ENCODE data around the gene ASTN2. TPM values are rescaled to one million over a fixed set of nuclear protein-coding genes. Genes with fewer than 3 reads are reported as not detected.

Gene ASTN2
- total RNA-seq, 4 donors from 2014 or later, result 4.0 to 7.0 (median 4.9) TPM

DNA sequence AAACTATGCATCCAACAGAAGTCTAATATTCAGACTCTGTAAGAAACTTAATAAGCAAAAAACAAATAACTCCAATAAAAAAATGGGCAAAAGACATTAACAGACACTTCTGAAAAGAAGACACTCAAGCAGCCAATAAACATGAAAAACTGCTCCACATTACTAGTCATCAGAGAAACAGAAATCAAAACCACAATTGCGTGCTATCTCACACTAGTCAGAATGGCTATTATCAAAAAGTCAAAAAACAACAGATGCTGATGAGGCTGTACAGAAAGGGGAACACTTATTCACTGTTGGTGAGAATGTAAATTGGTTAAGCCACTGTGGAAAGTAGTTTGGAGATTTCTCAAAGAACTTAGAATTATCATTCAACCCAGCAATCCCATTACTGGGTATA is 829.0 kb downstream of the ASTN2 start:
- 88 to 100% methylated on average over 1 of the region's 1 CpG for WGBS, 2 donors (ENCODE audit: low coverage in 1 of 2)

DNA sequence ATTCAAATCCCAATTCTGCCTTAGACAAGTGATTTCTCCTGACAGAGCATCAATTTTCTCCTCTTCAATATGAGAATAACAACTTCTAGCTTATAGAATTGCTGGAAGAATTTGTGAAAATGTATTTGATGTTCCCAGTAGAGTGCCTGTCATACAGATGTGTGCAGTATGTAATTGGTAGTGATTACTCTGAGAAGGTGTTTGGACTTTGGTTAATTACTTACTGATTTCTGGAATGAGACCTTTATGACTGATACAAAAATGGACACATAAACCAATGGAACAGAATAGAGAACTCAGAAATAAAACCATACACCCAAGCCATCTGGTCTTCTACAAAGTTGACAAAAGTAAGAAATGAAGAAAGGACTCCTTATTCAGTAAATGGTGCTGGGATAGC is 829.7 kb downstream of the ASTN2 start:
- peaks cover 0 to 16% (median 0%) of the 10 kb centered on the region in 3 donors for H3K9me3 ChIP-seq

More for the DNA sequence above, 829.0 kb downstream of the ASTN2 start:
- no peak overlapping the region for H3K4me3 ChIP-seq
- no peak for ATAC-seq
- H3K4me1 ChIP-seq, result no peaks in the 10 kb centered on the region
- H3K27ac ChIP-seq, result no peak overlapping the region
- TF ChIP-seq EP300 (IDR thresholded peaks at IDR 0.05) (no peak), POLR2AphosphoS5 (IDR thresholded peaks at IDR 0.05) (no peak), POLR2A (IDR thresholded peaks at IDR 0.05) (no peak)
- TF ChIP-seq, protein P1, sequence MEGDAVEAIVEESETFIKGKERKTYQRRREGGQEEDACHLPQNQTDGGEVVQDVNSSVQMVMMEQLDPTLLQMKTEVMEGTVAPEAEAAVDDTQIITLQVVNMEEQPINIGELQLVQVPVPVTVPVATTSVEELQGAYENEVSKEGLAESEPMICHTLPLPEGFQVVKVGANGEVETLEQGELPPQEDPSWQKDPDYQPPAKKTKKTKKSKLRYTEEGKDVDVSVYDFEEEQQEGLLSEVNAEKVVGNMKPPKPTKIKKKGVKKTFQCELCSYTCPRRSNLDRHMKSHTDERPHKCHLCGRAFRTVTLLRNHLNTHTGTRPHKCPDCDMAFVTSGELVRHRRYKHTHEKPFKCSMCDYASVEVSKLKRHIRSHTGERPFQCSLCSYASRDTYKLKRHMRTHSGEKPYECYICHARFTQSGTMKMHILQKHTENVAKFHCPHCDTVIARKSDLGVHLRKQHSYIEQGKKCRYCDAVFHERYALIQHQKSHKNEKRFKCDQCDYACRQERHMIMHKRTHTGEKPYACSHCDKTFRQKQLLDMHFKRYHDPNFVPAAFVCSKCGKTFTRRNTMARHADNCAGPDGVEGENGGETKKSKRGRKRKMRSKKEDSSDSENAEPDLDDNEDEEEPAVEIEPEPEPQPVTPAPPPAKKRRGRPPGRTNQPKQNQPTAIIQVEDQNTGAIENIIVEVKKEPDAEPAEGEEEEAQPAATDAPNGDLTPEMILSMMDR (IDR thresholded peaks at IDR 0.05), result no peak
- peaks cover 0 to 16% (median 0%) of the 10 kb centered on the region in 3 donors for H3K9me3 ChIP-seq
- H3K27me3 ChIP-seq, result no peaks in the 10 kb centered on the region
- no peaks in the 10 kb centered on the region for H3K36me3 ChIP-seq

DNA sequence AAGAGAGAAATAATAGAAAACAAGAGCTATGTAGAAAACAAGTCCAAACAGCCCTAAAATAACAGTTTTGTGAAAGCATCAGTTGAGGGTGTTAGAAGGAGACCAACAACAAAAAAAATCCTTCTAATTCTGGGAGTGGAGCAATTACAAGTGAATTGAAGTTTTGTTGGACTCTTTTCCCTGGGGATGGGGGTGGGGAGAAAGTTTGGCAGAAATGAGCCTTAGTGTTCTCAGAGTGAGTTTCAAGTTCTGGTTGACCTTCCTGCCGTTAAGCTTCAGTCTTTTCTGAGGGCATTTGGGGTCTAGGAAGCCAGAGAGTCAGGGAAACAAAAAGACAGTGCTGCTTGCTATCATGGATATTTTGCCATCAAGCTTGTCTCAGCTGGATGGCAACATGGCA is 834.0 kb downstream of the ASTN2 start:
- no peak overlapping the region for H3K27ac ChIP-seq
- TF ChIP-seq POLR2AphosphoS5 (IDR thresholded peaks at IDR 0.05), result no peak
- TF ChIP-seq POLR2A (IDR thresholded peaks at IDR 0.05), result no peak
- TF ChIP-seq, protein P1 (IDR thresholded peaks at IDR 0.05), result no peak
- no peak for TF ChIP-seq EP300 (IDR thresholded peaks at IDR 0.05)
- H3K4me3 ChIP-seq, result no peak overlapping the region
- no peaks in the 10 kb centered on the region for H3K36me3 ChIP-seq
- ATAC-seq, result no peak
- WGBS, 2 donors (ENCODE audit: low coverage in 1 of 2), result 33% methylated on average over 1 of the region's 1 CpG; no CpG with 5 or more reads in 1 of the 2 donors
- H3K4me1 ChIP-seq, result no peaks in the 10 kb centered on the region
- no peaks in the 10 kb centered on the region for H3K27me3 ChIP-seq
- H3K9me3 ChIP-seq, result no peaks in the 10 kb centered on the region

More for the DNA sequence above, 829.7 kb downstream of the ASTN2 start:
- no peaks in the 10 kb centered on the region for H3K27me3 ChIP-seq
- no peaks in the 10 kb centered on the region for H3K4me1 ChIP-seq
- no peak overlapping the region for H3K4me3 ChIP-seq
- ATAC-seq, result no peak
- H3K27ac ChIP-seq, result no peak overlapping the region
- TF ChIP-seq POLR2A (IDR thresholded peaks at IDR 0.05) (no peak), EP300 (IDR thresholded peaks at IDR 0.05) (no peak), POLR2AphosphoS5 (IDR thresholded peaks at IDR 0.05) (no peak)
- TF ChIP-seq, protein P1 (IDR thresholded peaks at IDR 0.05), result no peak
- H3K36me3 ChIP-seq, result no peaks in the 10 kb centered on the region

DNA sequence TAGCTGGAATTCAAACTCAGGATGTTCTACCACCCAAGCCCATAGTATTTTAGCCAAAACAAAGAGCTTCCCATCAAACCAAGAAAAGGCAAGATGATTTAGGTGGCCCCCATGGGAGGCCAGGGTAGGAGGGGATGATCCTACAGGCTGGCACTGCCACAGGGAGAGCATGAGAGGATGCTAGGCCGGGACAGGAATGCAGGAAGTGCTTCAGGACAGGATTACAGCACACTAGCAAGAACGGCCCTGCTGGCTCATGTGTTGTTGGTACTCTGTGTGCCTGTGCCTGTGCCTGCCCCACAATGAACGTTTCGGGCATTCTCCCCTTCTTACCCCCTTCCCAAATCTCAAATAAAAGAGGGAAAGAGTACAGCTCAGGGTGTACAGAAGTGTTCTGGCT is 838.5 kb downstream of the ASTN2 start:
- H3K27ac ChIP-seq, result no peak overlapping the region
- ATAC-seq, result no peak
- no peaks in the 10 kb centered on the region for H3K27me3 ChIP-seq
- H3K4me3 ChIP-seq, result no peak overlapping the region
- WGBS, 2 donors (ENCODE audit: low coverage in 1 of 2), result 83 to 91% methylated on average over 2 of the region's 4 CpGs
- no peaks in the 10 kb centered on the region for H3K36me3 ChIP-seq
- peaks cover 0 to 13% (median 0%) of the 10 kb centered on the region in 3 donors for H3K4me1 ChIP-seq
- H3K9me3 ChIP-seq, result no peaks in the 10 kb centered on the region
- TF ChIP-seq, protein P1 (IDR thresholded peaks at IDR 0.05), result no peak
- no peak for TF ChIP-seq POLR2AphosphoS5 (IDR thresholded peaks at IDR 0.05)

DNA sequence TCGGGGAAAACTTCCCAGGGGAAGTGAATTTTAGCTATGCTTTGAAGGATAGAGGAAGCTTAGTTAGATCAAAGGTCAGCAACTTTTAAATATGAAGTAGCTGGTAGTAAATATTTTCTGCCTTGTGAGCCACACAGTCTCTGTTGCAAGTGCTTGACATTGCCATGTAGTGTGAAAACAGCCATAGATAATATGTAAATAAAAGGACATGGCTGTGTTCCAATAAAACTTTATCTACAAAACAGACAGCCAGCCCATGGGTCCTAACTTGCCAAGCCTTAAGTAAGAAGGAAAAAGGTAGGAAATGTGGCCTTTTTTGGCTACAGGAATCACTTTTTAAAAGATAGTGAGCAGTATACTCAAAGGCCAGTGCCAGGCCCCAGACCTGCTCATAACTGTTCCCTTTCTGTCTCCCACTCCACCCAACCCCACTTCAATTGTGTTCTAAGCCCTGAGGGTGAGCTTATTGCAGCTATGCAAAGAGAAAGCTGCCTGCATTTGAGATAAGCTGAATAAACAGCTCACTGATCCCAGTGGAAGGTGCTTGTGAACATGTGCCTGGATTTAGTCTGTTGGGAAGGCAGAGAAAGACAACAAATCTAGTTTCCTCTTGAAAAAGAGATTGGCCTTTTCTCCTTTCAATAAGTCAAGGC is 840.7 kb downstream of the ASTN2 start:
- 63 to 80% methylated on average over 1 of the region's 1 CpG for WGBS, 2 donors (ENCODE audit: low coverage in 1 of 2)
- TF ChIP-seq EP300 (IDR thresholded peaks at IDR 0.05) (no peak), POLR2A (IDR thresholded peaks at IDR 0.05) (no peak), POLR2AphosphoS5 (IDR thresholded peaks at IDR 0.05) (no peak)
- TF ChIP-seq, protein P1 (IDR thresholded peaks at IDR 0.05), result no peak
- Histone ChIP-seq H3K9me3 (no peaks in the 10 kb centered on the region), H3K4me1 (peaks cover 0 to 15% (median 0%) of the 10 kb centered on the region in 3 donors), H3K36me3 (no peaks in the 10 kb centered on the region), H3K4me3 (no peak overlapping the region), H3K27ac (no peak overlapping the region), H3K27me3 (no peaks in the 10 kb centered on the region)
- ATAC-seq, result no peak
